HEK293 (cell line): ENCODE results near the gene LMF1.

Experiments
- ZBTB48 ChIP-seq: fragments of 450-650 bp; formaldehyde crosslinking; IDR thresholded peaks from 2 replicates; pipeline ENCODE4 v1.5.1; 2016; ENCODE audit warnings: missing biosample characterization, missing genetic modification characterization
- ZNF324 ChIP-seq: fragments of 450-650 bp; formaldehyde crosslinking; IDR thresholded peaks from 2 replicates; pipeline ENCODE4 v1.5.1; 2016; ENCODE audit warnings: missing biosample characterization, missing genetic modification characterization
- ZNF571 ChIP-seq: fragments of 450-650 bp; formaldehyde crosslinking; IDR thresholded peaks from 2 replicates; pipeline ENCODE4 v1.5.0; 2017; ENCODE audit warnings: missing biosample characterization, missing genetic modification characterization
- ZNF776 ChIP-seq: fragments of 450-650 bp; formaldehyde crosslinking; IDR thresholded peaks from 2 replicates; pipeline ENCODE4 v1.5.0; 2017; ENCODE audit warnings: missing biosample characterization, missing genetic modification characterization, borderline replicate concordance
- TF ChIP-seq, protein P1 (sequence below): fragments of 450-650 bp; formaldehyde crosslinking; IDR thresholded peaks from 2 replicates; pipeline ENCODE4 v1.5.1; 2016; ENCODE audit warnings: missing biosample characterization, missing genetic modification characterization
- TF ChIP-seq, protein P2 (sequence below): fragments of 450-650 bp; formaldehyde crosslinking; IDR thresholded peaks from 2 replicates; pipeline ENCODE4 v1.5.1; 2016; ENCODE audit warnings: missing biosample characterization, missing genetic modification characterization
- TF ChIP-seq, protein P3 (sequence below): IDR thresholded peaks from 2 replicates; pipeline ENCODE4 v1.6.1; 2011; ENCODE audit warnings: mild to moderate bottlenecking, low read depth, low read length, borderline replicate concordance

DNA sequence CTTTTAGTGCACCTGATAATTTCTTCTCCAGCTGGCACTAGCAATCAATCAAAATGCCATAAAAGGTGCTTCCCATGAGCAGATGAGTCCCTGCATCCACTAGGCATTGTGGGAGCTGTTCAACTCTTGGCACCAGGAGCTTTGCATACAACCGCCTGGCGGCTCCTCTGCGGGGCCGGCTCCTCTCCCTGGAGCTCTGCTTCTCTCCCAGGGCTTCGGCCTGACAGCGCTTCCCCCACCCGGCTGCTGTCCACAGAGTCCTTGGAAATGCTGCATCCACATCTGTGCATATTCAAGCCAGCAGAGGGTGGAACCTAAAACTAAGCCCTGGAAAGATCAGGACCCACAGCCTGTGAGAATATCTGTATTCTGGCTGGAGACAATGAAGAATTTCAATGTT lies 62.9 kb downstream of the LMF1 start:
- TF ChIP-seq ZNF571 (tag by site-specific recombination) (no peak), ZNF324 (tag by site-specific recombination) (no peak), ZBTB48 (tag by site-specific recombination) (no peak), ZNF776 (tag by site-specific recombination) (no peak)
- TF ChIP-seq, protein P1, sequence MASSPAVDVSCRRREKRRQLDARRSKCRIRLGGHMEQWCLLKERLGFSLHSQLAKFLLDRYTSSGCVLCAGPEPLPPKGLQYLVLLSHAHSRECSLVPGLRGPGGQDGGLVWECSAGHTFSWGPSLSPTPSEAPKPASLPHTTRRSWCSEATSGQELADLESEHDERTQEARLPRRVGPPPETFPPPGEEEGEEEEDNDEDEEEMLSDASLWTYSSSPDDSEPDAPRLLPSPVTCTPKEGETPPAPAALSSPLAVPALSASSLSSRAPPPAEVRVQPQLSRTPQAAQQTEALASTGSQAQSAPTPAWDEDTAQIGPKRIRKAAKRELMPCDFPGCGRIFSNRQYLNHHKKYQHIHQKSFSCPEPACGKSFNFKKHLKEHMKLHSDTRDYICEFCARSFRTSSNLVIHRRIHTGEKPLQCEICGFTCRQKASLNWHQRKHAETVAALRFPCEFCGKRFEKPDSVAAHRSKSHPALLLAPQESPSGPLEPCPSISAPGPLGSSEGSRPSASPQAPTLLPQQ (tag by site-specific recombination): no peak
- TF ChIP-seq, protein P2, sequence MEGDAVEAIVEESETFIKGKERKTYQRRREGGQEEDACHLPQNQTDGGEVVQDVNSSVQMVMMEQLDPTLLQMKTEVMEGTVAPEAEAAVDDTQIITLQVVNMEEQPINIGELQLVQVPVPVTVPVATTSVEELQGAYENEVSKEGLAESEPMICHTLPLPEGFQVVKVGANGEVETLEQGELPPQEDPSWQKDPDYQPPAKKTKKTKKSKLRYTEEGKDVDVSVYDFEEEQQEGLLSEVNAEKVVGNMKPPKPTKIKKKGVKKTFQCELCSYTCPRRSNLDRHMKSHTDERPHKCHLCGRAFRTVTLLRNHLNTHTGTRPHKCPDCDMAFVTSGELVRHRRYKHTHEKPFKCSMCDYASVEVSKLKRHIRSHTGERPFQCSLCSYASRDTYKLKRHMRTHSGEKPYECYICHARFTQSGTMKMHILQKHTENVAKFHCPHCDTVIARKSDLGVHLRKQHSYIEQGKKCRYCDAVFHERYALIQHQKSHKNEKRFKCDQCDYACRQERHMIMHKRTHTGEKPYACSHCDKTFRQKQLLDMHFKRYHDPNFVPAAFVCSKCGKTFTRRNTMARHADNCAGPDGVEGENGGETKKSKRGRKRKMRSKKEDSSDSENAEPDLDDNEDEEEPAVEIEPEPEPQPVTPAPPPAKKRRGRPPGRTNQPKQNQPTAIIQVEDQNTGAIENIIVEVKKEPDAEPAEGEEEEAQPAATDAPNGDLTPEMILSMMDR (tag by site-specific recombination): no peak
- TF ChIP-seq, protein P3, sequence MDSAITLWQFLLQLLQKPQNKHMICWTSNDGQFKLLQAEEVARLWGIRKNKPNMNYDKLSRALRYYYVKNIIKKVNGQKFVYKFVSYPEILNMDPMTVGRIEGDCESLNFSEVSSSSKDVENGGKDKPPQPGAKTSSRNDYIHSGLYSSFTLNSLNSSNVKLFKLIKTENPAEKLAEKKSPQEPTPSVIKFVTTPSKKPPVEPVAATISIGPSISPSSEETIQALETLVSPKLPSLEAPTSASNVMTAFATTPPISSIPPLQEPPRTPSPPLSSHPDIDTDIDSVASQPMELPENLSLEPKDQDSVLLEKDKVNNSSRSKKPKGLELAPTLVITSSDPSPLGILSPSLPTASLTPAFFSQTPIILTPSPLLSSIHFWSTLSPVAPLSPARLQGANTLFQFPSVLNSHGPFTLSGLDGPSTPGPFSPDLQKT: no peak
